ENCODE results near the gene OR8D4. TPM values are rescaled to one million over a fixed set of nuclear protein-coding genes. Genes with fewer than 3 reads are reported as not detected.

The OR8D4 gene
- total RNA-seq, 1 donor from 2014 or later, result 0.47 TPM

Other genes with a start within 250 kb of the OR8D4 start
- 54.4 TPM for gene SCN3B, start 247.5 kb upstream of the OR8D4 start, total RNA-seq
- 17.5 TPM for gene ZNF202, start 160.5 kb upstream of the OR8D4 start, total RNA-seq
- gene OR6X1, start 147.6 kb upstream of the OR8D4 start, total RNA-seq, result not detected
- gene OR6M1, start 95.8 kb upstream of the OR8D4 start, total RNA-seq, result not detected
- not detected for gene TMEM225, start 16.5 kb upstream of the OR8D4 start, total RNA-seq
- not detected for gene OR4D5, start 37.5 kb downstream of the OR8D4 start, total RNA-seq
- gene OR6T1, start 41.7 kb downstream of the OR8D4 start, total RNA-seq, result not detected
- gene OR10S1, start 75.6 kb downstream of the OR8D4 start, total RNA-seq, result not detected
- not detected for gene OR10G6, start 93.0 kb downstream of the OR8D4 start, total RNA-seq
- gene OR10G4, start 110.8 kb downstream of the OR8D4 start, total RNA-seq, result under 0.01 TPM
- gene OR10G9, start 120.8 kb downstream of the OR8D4 start, total RNA-seq, result not detected
- not detected for gene OR10G8, start 124.6 kb downstream of the OR8D4 start, total RNA-seq
- gene OR10G7, start 139.2 kb downstream of the OR8D4 start, total RNA-seq, result not detected
- gene VWA5A, start 213.3 kb downstream of the OR8D4 start, total RNA-seq, result 5.8 TPM

Measured in occipital lobe (tissue), 1 donor.